Brain microvascular endothelial cell (primary cell): ENCODE data around the gene ICAM4.
A peak's percentile ranks its signal among the peaks of the same experiment; 100 is the strongest.

ENCODE experiments used
- DNase-seq: peaks from one replicate; pipeline ENCODE4 v3.0.0-alpha.2; 2020
- H3K27ac ChIP-seq: fragments of 250-450 bp; sonication (Bioruptor Pico); 2 replicates; pipeline ENCODE4 v1.5.1; 2020; ENCODE audit warnings: mild to moderate bottlenecking, moderate library complexity
- H3K27me3 ChIP-seq: fragments of 250-450 bp; sonication (Bioruptor Pico); replicated peaks from 2 replicates; pipeline ENCODE4 v1.5.1; 2020; ENCODE audit warnings: mild to moderate bottlenecking
- H3K36me3 ChIP-seq: fragments of 250-450 bp; sonication (Bioruptor Pico); replicated peaks from 2 replicates; pipeline ENCODE4 v1.5.1; 2020; ENCODE audit warnings: mild to moderate bottlenecking
- H3K4me3 ChIP-seq: 2 replicates; pipeline ENCODE4 v1.5.1; 2011; ENCODE audit warnings: low read depth, mild to moderate bottlenecking, control low read depth, low read length, moderate library complexity
- in situ Hi-C: cut with HindIII; loops from 2 replicates; pipeline ENCODE4 v1.10.0; 2017; ENCODE audit warnings: low sequenced_read_pairs, low pct_ligation_motif_present
- TF ChIP-seq, protein P1 (sequence below): IDR thresholded peaks from 2 replicates; pipeline ENCODE4 v1.5.1; 2011; ENCODE audit warnings: low read depth, mild to moderate bottlenecking, moderate library complexity, low read length, control low read depth, inconsistent platforms; ENCODE audit errors: missing control alignments

ICAM4 gene

DNA sequence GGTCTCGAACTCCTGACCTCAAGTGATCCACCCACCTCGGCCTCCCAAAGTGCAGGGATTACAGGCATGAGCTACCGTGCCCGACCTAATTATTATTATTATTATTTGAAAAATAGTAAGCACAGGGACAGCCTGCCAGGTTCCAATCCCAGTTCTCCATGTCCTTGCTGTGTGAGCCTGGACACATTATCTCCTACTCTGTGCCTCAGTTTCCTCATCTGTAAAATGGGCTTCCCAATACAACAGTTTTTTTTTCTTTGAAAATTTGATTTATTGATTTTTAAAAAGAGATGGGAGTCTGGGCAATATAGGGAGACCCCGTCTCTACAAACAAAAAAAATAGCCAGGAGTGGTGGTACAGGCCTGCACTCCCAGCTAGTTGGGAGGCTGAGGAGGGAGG, 19.6 kb downstream of the ICAM4 start:
- Histone ChIP-seq H3K36me3 (peaks cover 5% of the 10 kb centered on the region), H3K27ac (no peak overlapping the region), H3K27me3 (no peaks in the 10 kb centered on the region), H3K4me3 (no peak overlapping the region)
- in situ Hi-C loops, result no loop called here
- DNase-seq, result no peak
- TF ChIP-seq, protein P1, sequence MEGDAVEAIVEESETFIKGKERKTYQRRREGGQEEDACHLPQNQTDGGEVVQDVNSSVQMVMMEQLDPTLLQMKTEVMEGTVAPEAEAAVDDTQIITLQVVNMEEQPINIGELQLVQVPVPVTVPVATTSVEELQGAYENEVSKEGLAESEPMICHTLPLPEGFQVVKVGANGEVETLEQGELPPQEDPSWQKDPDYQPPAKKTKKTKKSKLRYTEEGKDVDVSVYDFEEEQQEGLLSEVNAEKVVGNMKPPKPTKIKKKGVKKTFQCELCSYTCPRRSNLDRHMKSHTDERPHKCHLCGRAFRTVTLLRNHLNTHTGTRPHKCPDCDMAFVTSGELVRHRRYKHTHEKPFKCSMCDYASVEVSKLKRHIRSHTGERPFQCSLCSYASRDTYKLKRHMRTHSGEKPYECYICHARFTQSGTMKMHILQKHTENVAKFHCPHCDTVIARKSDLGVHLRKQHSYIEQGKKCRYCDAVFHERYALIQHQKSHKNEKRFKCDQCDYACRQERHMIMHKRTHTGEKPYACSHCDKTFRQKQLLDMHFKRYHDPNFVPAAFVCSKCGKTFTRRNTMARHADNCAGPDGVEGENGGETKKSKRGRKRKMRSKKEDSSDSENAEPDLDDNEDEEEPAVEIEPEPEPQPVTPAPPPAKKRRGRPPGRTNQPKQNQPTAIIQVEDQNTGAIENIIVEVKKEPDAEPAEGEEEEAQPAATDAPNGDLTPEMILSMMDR, result no peak

DNA sequence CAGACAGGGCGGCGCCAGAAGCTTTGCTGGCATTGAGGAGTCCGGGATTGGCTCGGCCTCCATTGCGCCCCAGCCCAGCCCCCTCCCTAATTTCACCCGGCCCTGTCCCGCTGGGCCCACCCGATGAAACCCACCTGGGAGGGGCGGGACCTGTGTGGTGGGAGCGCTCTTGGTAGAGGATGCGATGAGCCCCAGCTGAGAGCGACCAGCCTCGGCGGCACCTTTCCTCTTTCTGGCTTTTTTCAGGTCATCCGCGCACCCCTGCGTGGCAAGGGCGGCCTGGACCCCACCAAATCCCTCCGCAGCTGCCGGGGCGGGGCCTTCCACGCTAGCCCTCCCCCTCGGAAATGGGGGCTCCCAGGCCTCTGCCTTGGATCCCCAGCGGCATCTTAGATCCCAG, 22.7 kb downstream of the ICAM4 start, which contains the start of gene ZGLP1:
Gene ZGLP1, minus strand, starts transcription at position 393 of the 400 bp plus-strand sequence.
- H3K36me3 ChIP-seq, result peaks cover 5% of the 10 kb centered on the region
- H3K4me3 ChIP-seq, result no peak within 1 kb of the TSS
- in situ Hi-C loops, result no loop called here
- no peaks in the 10 kb centered on the region for H3K27me3 ChIP-seq
- no peak for DNase-seq
- TF ChIP-seq, protein P1, result no peak
- H3K27ac ChIP-seq, result no peak within 1 kb of the TSS

DNA sequence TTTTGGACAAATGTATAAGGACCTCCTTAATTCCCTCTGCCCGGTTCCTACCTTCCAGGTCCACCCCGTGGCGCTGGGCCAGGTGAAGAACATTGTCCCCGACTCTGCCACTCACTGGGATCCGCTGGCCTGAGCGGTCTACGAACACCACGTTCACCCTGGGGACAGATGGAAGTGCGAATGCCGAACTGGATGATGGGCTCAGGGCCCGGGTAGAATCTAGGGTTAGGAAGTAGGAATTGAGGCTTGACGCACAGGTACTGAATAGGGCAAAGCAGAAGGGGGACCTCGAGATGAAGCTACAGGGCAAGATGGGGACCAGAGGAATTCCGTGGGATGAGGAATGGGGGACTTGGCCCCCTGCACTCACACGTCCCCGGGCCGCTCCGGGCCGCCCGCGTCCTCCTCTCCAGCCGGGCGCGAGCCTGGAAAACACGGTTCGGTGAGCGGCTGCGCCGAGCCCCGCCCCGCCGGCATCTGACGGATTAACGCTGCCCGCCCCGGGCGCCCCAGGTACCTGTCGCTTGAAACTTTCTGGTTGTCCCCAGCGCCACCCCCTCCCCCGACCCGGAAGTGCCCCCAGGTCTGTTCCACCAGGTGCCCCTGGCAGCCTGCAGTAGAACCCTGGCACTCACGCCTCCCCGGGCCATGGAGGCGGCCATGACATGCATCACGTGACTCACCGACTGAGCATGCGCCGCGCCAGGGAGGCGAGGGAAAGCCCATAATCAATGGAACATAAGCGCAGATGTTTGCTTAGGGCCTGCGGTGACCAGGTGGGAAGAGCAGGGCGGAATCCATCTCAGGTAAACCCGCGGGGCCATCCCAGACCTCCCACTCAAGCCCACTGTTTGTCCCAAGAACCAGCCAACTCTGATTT, 28.8 kb downstream of the ICAM4 start, which contains the start of gene FDX2:
Gene FDX2, minus strand, starts transcription at position 681 of the 880 bp plus-strand sequence. Its CDS starts 19 bp downstream, at position 662.
- Histone ChIP-seq H3K27ac (no peak within 1 kb of the TSS), H3K36me3 (peaks cover 27% of the 10 kb centered on the region), H3K27me3 (no peaks in the 10 kb centered on the region), H3K4me3 (peak within 1 kb of the TSS; percentile 83)
- in situ Hi-C loops, result no loop called here
- TF ChIP-seq, protein P1, result no peak
- peak; percentile 68 for DNase-seq

DNA sequence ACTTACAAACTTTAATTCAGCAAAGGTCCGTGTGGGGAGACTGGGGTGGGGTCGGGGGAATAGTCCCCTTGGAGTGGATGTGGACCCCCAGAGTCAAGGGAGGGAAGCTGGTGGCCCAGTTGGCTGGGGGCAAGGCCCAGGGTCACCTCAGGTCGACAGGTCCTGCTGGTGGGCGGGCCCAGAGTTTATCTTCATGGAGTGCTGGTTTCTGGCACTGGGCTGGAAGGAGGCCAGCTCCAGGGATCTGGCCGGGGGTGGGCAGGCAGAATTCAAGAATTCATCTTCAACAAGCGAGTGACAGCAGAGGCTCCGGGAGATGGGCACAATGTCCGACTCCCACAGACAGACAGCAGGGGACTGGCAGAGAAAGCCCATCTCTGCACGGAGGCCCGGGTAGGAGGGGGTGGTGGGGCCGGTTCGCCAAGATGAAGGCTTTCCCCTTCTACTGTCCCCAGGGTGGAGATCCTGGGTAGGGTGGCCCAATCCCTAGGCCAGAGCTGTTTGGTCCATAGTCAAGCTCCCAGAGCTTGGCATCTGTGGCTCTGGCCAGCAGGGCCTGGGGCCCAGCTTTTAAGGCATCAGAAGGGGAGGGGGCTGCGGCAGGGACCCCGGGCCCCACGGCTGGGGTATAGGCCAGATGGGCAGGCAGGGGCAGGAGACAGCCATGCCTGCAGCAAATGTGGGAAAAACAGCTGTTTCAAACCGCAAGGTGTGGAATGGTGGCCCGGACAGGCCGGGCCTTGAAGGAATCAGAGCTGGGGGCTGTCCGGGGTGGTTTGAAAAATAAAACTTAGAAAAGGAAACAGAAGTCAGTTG, 29.7 kb downstream of the ICAM4 start:
- no peak overlapping the region for H3K27ac ChIP-seq
- H3K4me3 ChIP-seq, result peak overlapping the region; percentile 83
- no peak for DNase-seq
- no peaks in the 10 kb centered on the region for H3K27me3 ChIP-seq
- H3K36me3 ChIP-seq, result peaks cover 35% of the 10 kb centered on the region
- in situ Hi-C loops, result no loop called here
- TF ChIP-seq, protein P1, result no peak

DNA sequence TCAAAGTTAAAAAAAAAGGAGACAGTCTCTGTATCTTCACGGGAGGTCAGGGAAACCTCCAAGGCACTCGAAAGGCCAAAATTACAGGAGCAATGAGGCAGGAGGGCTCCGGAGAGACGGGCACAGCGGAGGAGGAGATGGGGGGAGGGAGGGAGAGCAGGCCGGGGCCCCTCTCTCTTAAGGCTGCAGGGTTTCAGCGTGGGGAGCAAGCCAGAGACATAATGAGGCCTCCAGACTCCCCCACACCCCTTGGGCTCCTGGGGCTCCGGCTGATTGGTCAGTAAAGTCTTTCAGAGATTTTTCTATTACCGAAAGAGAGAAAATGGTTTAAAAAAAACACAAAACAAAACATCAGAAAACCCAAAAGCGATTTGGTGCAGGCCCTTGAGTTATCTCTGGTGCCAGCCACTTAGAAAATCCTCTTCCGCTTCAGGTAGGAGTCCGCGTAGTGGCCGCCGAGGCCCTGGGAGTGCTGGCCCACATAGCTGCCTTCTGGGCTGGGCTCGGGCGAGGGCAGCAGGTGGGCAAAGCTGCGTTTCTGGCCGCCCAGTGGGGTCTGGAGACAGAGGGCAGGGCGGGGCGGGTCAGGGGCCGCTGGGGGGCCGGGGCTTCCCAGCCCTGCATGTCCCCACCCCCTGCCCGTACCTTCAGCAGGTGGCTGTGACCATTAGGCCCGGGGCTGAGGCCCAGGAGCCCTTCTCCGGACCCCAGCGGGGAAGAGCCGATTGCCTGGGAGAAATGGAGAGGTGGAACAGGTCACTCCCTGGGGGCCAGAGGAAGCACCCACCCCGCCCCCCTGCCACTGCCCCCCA, 30.5 kb downstream of the ICAM4 start:
- Histone ChIP-seq H3K27me3 (no peaks in the 10 kb centered on the region), H3K4me3 (no peak overlapping the region), H3K27ac (no peak overlapping the region), H3K36me3 (peaks cover 42% of the 10 kb centered on the region)
- no peak for DNase-seq
- TF ChIP-seq, protein P1, result no peak
- in situ Hi-C loops, result no loop called here
